HG02938 (cell line): Measurements from ENCODE around the gene VSTM4.

Source experiments
- ATAC-seq: cut with Tn5 transposase; IDR thresholded peaks from one replicate; pipeline ENCODE4 v1.9.1; 2021; ENCODE audit warnings: mild to moderate bottlenecking, moderate library complexity; ENCODE audit not compliant: unreplicated experiment

The VSTM4 gene

DNA sequence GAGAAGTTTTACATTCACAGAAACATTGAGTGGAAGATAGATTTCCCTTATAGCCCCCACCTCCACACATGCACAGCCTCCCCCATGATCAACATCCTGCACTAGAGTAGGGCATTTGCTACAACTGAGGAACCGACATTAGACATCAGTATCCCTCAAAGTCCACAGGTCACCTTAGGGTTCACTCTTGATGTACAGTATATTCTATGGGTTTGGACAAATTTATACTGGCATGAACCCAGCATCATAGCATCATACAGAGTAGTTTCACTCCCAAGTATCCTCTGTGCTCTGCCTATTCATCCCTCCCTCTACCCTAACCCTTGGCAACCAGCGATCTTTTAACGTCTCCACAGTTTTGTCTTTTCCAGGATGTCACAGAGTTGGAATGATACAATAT, 64.4 kb downstream of the VSTM4 start:
- no peak for ATAC-seq

DNA sequence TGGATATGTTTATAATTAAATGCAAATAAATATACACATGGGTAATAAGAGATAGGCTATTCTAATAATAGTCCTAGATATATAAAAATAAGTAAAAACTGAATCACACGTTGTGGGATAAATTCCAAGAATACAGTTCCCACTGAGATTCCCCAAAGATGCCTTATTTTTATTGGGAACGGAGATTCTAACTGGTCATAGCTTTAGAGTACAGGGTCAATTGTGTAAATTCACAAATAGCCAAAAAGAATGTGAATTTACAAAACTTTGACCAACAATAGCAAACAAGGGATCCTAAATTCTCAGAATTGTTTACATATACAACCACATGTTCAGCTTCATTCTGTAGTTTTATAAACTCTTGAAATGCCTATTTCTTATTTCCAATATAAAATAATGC, 65.0 kb downstream of the VSTM4 start:
- no peak for ATAC-seq

DNA sequence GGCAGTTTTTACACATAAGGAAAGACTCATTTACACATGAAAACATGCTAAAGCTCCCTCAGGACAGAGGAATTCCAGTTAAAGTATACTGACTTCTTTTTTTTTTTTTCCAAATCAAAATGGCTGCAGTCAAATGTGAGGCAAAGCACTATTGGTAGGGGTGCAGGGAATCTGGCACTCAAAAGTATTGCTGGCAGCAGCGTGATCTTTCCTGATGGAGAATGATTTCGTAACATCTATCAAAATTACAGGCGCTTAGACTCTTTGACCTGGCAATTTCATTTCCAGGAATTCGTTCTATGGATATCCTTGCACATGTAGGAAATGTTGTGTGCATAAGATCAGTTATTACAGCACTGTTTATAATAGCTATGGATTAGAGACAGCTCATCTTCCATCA, 65.7 kb downstream of the VSTM4 start:
- no peak for ATAC-seq

DNA sequence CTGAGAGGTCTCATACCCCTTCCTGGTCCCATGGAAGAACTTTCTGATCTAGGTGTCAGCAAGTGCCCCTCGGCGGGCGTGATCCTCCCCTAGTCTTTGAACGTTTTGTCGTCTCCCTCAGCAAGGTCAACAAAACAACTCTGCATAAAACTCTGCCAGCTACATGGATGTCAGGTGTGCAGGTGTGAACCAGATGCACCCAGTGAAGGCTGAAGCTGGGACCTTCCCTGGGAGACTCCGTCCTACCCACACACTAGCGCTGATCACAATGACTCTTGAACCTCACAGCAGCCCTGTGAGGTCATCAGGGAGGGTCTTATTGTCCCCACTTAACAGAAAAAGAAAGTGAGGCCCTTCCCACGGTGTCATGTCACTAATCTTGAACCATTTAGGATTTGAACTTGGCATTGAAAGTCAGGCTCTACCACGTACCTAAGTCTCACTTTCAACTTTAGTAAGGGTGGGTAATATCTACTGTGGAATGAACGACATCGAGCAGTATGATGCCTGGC, 68.1 kb downstream of the VSTM4 start:
- no peak for ATAC-seq

DNA sequence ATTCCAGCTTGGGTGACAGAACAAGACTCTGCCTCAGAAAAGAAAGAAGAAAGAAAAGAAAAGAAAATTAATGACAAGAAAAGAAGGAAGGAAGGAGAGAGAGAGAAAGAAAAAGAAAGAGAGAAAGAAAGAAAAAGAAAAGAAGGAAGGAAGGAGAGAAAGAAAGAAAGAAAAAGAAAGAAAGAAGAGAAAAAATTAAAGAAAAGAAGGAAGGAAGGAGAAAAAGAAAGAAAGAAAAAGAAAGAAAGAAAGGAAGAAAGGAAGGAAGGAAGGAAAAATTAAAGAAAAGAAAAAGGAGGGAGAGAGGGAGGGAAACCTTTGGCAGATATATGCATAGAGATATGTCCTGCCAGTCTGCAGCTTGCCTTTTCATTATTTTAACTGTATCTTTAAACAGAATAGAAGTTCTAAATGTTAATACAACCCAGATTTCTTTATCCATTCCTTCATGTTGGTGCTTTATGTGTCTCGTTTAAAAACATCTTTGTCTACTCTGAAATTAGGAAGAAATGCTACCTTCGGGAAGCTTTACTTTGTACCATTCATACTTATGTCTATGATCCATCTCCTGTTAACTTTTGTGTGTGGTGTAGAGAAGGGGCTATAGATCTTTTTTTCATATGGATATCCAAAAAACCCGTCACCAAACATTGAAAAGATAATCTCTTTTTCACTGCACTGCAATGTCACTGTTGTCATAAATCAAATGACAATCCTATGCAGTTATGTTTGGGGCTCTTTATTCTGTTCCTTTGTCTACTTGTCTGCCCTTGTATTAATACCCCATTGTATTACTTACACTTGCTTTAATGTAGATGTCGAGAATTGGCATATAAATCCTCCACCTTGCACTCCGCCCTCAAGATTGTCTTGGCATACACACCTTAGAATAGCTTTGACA, 70.8 kb downstream of the VSTM4 start:
- ATAC-seq, result no peak

DNA sequence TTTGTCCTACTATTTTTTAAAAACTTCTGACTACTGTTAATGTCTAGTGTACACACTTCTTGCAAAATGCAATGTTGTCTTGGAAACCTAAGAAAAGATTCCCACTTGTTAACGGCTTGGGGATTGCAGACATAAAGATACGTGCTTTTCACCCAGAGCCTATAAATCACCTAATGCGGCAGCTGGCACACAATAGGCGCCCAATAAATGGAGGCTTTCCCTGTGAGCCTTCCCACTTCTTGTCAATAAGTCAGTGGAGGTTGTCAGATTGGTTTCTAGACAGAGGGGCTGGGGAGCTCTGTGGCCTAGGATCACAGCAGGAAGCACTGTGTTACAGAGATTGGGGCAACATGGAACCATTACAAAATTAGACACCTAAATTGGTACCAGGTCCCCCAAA, 74.7 kb downstream of the VSTM4 start:
- no peak for ATAC-seq

DNA sequence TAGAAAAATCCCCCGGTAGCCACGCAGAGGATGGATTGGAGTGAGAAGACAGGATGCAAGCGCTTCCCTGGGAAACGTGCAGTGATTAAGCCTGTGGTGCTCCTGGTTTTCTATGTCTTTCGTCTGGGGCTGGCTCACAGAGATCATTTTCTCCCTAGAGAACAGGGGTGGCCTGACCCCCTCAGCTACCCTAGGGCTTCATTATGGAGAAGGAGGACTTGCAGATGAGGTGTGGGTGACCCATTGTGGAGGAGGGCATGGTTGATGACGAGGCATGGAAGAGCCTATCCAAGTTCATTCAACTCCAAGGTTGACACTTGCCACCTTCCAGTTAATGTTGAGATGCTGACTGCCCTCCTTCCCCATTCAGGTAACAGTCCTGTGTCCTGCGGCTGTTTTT, 75.9 kb downstream of the VSTM4 start:
- ATAC-seq, result no peak

DNA sequence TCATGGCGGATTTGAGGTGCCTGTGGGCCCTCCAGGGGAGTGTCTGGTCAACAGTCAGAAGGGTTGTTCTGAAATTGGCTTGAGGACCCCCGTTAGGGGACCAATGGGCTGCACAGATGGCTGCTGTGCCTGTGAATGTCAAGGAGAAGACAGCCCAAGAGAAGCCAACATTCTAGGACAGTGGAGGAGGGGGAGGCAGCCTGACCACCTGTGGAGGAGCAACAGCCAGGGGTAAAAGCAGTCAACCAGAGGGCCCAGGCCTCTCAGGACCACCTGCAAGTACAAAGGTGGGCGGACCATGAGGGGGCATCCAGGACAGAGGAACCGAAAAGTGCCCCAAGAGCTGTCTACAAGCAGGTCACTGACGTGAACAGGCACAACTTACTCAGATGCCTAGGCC, 76.6 kb downstream of the VSTM4 start:
- no peak for ATAC-seq

DNA sequence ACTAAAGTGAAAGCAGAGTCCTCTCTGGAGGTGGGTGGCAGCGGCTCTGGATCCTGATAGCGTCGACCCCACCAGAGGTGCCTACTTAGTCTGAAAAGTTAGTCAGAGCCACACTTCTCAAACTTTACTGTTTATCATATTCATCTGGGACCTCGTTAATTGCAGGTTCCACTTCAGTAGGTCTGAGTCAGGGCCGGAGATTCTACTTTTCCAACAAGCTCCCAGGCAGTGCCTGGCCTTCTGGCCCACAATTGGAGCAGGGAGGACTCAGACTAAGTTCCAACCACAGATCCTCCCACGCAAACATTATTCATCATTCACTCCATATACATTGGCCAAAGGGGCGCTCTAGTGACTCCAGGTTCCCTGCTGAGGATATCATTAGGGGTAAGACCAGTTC, 78.1 kb downstream of the VSTM4 start:
- ATAC-seq, result no peak

DNA sequence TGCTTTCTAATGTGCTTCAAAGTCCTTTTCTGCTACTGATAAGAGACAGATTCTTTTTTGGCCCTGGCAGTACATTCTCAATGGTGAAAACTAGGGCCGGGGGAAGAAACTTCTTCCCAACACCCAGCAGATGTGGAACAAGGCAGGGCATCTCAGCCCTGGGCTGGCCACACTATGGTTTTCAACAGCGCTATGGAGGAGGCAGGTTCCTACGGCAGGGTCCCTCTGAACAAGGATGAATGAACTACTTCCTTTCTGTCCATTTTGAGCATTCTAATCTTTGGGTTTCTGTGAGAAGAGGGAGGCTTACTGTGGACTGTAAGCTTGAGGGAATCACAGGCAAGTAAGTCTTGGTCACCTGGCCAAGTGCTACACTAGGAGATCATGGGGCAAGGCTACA, 78.7 kb downstream of the VSTM4 start:
- ATAC-seq, result no peak

DNA sequence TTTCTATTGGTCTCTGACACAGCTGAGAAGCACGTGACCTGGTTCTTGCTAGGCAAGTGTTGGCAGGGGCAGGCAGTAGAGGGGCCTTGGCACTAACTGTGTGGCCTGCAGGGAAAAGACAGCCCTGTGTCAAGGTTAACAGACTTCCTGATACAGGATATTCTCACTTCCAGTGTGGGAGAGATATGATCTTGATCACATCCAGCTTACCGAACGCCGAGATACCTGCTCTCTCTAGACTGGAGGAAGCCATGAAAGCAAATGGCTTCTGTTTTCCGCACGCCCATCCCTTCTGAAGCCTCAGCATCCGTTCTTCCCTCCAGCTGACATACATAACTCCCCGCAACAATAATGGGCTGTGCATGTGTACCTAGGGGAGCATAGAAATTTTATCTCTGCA, 79.4 kb downstream of the VSTM4 start:
- ATAC-seq, result no peak

DNA sequence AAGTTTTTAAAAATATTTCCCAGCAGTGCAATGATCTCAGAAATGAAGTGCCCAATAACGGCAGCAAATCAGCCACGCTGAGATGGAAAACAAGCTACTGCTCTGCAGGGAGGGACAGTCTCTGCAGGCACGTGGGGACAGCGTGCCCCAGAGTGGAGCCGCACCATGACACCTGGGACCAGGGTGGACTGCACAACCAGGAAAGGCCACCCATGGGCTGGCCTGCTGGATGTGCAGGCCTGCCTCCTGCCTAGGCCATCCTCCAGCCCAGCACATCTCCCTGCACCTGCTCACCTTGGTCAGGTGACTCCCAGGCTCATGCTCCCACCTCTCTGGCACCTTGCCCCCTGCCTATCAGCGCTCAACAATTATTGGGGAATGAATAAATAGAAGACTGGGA, 80.4 kb downstream of the VSTM4 start:
- no peak for ATAC-seq

DNA sequence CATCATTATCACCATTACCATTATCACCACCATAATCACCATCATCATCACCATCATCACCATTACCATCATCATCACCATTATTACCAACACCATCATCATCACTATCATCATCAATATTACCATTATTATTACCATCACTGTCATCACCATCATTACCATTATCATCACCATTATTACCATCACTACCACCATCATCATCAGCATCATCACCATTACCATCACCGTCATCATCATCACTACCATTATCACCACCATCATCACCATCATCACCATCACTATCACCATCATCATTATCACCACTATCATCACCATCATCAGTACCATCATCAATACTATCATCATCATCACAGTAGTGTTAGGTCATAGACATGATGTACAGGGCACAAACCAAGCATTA, 81.4 kb downstream of the VSTM4 start:
- no peak for ATAC-seq

DNA sequence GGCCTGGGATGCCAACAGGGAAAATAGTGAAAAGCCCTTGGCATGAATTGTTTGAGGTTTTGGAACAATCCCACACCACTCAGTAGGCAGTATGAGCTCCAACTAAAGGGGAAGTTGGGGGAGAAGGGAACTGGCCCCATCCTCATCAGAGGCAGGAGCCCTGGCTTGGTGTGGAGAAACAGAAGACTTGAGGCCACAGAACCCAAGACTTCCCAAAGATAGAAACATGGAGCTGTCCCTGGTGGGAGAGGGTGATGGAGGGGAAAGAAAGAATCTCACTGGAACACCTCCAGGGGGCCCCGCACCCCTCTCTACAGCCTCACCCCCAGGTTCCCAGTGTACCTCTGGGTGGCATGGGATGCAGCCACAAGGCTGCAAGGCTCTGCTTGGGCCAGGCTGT, 85.7 kb downstream of the VSTM4 start:
- ATAC-seq, result no peak

DNA sequence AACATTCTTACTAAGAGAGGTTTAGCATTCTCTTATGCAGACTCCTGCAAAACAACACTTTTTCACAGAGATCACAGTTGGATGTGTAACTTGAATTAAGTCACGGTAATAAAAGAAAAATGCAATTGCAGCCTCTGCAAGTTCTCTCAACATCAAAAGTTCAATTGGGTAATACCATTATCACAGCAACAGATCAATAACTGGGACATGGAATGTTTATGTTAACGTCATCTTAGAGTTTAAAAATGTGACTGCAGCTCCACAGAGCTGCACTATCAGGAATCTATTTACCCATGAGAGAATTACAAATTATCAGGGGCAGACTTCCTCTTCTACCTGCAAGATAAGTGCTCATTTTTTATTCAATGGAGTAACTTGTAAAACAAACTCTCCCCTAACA, 86.7 kb downstream of the VSTM4 start:
- no peak for ATAC-seq

DNA sequence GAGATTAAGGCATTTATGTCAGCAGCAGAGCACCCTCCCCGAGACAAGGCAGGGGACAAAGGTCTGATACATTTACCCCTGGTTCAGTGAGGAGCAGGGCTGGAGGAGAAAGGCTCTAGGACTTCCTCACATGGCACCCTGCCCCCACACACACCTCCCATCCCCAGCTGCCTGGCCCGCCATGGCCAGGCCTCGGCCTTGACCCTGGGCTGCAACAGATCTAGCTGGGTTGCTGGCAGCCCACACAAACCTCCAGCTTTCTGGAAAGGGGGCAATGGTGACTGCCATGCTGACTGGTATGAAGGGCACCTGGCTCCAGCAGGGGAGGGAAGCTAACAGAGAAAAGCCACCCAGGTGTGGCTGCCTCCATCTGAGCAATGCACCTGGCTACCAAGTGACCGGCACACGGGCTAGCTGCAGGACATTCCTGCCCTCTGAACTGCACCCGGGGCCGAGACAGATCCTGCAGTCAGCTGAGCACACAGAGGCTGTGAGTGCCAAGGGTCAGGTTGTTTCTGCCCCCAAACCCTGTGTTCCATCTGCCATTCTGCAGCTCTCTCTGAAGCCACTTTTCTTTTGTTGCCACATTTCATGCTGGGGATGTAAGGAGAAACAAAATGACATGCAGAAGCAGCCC, 89.9 kb downstream of the VSTM4 start:
- no peak for ATAC-seq

DNA sequence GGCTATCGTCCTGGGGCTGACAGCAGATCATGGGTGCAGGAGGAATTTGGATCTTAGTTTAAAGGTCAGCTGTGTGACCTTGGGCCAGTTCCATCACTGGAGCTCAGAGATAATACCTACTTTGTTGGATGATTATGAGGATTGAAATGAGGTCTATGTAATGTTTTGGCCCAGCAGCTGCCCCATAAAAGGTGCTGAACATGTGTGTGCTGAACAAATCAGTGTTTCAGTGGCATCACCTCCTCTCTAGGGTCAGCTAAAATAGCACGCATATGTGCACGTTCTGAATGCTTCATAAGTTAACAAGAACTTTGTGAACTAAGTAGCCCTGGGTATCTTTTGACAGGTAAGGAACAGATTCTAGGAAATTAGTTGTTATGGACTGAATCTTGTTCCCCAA, 90.8 kb downstream of the VSTM4 start:
- ATAC-seq, result no peak

DNA sequence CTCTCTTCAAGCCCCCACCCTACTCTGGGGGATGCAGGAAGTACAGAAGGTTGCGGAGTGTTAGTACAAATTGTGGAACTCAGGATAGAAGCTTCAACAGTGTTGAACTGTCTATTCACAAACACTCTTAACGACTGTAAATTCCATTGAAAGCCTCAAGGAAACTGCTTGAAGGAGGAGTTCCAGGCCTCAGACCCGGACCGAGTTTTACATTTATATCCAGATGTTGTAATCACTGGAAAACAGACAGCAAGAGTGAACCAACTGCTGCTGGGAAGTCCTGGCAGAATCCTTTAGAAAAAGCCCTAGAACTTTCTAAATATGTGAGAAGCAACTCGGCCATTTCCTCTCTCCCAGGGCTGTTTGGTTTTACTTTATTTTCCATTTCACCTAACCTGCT, 91.6 kb downstream of the VSTM4 start:
- no peak for ATAC-seq

DNA sequence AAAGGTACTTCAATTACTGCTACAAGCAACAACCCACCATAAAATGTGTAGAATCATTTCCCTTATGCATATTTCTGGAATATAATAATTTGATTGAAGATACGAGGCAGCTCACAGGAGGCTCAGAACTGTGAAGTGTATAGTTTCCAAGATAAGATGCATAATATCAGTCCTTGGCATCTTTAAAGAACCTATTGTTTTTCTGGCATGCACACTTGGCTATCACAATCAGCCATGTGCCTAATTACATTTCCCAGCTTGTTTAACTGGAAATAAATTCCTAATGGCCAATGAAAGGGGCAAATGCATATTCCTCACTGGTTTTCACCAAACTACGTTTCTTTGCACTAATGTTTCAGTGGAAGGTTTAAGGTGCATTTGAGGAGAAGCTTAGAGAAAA, 92.3 kb downstream of the VSTM4 start:
- no peak for ATAC-seq

DNA sequence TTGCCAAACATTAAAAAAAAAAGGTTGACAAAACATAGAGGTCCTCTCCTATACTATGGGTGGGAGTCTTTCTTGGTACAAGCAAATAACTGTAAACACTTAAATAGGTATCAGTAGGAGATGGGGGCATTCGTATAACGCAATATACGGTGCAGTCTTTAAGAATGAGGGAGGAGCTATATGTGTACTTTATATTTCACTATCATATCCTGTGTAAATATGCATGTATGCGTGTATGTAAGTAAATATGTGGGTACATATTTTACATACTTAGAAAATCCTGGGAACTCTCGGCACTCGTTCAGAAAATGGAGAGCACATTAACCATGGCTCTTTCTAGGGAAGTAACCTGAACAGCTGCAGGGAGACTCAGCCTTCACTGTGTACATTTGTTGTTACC, 93.6 kb downstream of the VSTM4 start:
- ATAC-seq, result no peak

DNA sequence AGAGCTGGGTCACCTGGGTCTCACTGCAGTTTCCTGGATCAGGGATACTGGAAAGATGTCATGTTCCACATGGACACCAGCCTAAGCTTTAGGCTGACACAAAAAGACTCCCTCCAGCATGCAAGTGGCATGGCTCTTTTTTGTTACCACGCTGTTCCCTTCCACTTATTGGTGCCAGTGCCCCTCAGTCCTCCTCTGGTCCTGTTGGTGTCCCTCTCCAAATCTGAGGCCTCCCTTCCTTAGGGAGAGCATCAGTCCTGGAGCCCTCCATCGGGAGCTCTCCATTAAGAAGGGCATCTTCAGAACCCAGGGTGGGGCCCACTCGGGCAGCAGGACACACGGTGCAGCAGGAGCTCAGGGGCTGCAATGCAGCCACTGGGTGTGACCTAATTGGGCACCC, 99.6 kb downstream of the VSTM4 start:
- no peak for ATAC-seq

DNA sequence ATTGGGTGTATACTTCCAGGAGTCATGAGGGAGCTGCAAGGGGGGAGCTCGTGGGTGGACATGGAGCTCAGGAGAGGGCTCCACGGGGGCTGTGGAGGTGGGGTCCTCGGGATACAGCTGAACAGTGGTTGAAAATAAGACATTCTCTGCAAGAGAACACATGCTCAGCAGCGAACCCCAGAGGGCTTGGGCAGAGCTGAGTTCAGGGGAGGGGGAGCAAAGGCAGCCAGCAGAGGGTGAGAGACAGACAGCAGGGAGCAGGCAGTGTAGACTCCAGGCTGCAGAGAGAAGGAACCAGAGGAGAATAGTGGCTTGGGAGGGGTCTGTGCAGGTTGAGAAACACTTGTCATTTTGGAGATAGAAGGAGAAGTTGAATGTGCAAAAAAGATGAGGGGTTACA, 102.7 kb downstream of the VSTM4 start:
- no peak for ATAC-seq
